ENCODE measurements around the gene COL4A2.

- TF ChIP-seq POLR2A (IDR thresholded peaks at IDR 0.05) (no peak), CTCF (IDR thresholded peaks at IDR 0.05) (no peak)
Observed at GRCh38 chr13:110447801-110448200, 140.7 kb downstream of the COL4A2 start.

All from ovary (tissue), 3 donors.